GM18520 (cell line): ENCODE measurements around the gene GIPC3.

ENCODE experiments used
- ATAC-seq: cut with Tn5 transposase; IDR thresholded peaks from one replicate; pipeline ENCODE4 v1.9.1; 2021; ENCODE audit not compliant: unreplicated experiment

The GIPC3 gene

GRCh38 chr19:3604227-3604986, 19.1 kb downstream of the GIPC3 start:
- no peak for ATAC-seq

DNA sequence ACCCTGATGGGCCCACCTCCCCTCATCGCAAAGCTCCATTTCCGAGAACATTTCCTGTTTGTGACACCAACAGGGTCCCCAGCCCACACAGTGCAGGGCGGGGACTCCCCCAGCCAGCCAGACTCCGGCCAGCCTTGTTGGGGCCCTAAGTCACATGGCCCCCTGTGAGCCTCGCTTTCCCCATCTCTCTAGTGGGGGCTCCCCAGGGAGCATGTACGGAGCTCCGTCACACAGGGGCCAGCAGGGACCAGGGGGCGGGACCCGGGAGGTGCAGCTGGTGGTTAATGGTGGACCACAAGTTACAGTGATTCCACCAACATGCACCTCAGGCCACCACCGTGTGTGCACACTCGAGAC, 19.7 kb downstream of the GIPC3 start:
- ATAC-seq, result no peak

GRCh38 chr19:3605361-3605760, 20.1 kb downstream of the GIPC3 start:
- ATAC-seq, result no peak

DNA sequence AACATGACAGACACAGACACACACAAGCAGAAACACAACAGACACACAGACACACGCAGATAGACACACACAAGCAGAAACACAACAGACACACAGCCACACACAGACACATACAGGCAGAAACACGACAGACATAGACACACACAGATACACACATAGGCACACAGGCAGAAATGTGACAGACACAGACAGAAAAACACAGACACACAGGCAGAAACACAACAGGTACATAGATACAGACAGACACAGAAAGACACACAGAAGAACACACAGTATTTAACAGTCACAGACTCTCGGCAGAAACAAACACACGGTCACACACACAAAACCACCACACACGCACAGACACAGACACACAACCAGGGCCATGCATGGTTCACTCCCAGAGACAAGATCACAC, 20.5 kb downstream of the GIPC3 start:
- no peak for ATAC-seq

GRCh38 chr19:3606174-3606689, 21.0 kb downstream of the GIPC3 start:
- ATAC-seq, result no peak

DNA sequence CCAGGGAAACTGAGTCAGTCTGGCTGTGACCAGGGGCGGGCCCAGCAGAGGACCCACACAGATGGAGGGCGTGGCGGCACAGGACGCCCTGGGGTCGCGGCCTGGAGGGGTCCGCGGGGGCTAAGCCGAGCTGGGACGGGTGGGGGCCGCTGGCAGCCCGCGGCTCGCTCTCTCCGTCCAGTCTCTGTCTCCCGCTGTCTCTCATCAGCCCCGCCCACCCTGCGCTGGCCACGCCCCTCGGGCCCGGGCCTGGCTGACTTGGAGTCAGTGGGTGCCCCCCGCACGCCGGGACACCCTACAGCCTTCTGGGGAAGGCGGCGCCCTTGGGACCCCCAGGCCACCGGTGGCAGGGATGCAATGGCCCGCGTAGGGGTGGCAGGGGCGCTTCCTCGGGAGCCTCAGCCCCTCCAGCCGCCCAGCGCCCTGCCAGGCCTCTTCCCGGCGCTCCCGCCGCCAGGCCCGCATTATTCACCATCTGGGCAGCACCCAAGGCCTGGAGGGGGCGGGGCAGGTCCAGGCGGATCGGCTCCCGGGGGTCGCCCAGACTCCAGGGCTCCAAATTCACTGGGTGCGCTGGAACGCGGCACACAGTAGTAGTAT, 21.5 kb downstream of the GIPC3 start, which contains the start of gene TBXA2R:
Gene TBXA2R (minus strand): TSS at position 186 of the 600 bp plus-strand sequence. CDS start 6,241 bp downstream, outside the sequence.
- no peak for ATAC-seq

- ATAC-seq, result no peak
Observed at GRCh38 chr19:3607303-3608078, 22.2 kb downstream of the GIPC3 start.

DNA sequence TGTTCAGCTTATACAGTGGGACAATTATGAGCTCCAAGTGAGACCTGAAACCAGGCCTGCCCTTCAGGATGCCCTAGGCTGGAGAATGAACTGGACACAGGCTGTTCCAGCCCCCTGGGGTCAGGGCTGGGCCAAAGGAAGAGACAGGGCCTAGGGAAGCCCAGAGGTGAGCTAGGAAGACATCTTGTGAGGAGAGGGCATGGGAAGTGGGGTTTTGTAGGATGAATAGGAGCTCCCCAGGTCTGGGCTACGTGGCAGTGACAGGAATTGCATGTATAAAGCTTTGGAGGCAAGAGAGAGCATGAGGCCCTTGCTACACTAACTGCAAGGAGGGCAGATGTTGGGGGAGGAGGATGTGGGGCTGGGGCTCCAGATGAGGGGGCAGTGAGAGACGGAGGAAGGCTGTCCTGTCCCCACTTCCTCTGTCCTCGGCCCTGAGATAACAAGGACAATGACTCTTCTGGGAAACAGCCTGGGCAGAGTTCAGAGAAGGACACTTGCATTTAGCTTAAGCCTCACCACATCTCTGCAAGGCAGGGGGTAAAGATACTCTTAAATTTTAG, 22.9 kb downstream of the GIPC3 start:
- ATAC-seq, result no peak

GRCh38 chr19:3608750-3609322, 23.6 kb downstream of the GIPC3 start:
- ATAC-seq, result no peak

DNA sequence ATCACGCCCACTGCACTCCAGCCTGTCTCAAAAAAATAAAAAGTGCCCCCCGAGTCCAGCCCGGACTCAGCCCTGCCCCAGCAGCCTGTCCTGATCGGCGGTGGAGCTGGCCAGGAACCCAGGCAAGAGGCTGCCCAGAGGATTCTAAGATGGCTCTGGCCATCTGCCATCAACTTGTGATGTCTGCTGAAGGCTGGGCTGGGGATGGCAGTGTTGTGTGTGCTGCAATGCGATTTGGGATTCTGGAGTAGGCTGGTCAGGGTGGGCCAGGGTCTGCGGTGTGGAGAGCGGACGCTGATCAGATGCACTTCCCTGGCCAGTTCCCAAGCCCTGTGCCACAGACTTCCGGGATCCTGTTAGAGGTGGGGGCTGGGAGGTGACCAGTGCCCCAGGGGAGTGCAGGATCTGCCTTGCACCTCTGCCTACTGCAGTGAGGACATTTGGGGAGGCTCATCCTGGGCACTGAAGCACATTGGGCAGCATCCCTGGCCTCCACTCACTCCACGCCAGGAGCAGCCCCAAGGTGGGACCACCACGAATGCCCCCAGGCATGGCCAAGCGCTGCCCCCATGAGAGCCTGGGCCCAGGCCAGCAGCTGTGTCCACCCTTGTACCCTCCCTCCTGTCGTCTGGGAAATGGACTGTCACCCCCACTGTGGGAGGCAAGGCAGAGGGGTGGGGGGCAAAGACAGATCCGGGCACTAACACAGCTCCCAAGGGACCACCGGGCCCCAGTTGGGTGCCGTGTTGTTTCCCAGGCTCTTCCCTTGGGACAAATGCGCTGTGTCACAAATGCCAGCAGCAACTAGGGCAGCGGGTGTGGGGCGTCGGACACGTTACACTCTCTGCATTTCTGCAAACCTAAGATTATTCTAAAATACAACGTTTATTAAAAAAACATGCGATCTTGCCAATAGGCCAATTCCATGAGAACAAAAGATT, 24.8 kb downstream of the GIPC3 start:
- no peak for ATAC-seq

- ATAC-seq, result no peak
Observed at GRCh38 chr19:3610745-3611717, 25.8 kb downstream of the GIPC3 start.

GRCh38 chr19:3611841-3612240, 26.6 kb downstream of the GIPC3 start:
- ATAC-seq, result no peak

DNA sequence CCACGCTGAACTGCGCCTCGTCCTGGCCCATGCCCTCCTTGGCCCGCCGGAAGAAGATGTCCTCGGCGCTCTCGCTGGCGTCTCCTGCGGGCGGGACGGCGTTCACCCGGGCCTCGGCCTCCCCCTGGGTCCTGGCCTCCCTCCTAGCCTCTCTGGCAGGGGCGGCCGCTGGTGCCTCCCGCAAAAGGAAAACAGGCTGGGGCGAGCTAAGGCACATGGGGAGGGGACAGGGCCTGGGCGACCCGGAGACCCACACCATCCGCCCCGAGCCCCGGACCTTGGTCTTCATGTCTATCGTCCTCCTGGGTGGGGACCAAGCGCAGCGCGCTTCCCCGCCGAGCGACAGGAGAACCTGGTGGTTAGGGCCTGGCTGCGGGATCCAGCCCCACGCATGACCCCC, 27.1 kb downstream of the GIPC3 start:
- no peak for ATAC-seq

DNA sequence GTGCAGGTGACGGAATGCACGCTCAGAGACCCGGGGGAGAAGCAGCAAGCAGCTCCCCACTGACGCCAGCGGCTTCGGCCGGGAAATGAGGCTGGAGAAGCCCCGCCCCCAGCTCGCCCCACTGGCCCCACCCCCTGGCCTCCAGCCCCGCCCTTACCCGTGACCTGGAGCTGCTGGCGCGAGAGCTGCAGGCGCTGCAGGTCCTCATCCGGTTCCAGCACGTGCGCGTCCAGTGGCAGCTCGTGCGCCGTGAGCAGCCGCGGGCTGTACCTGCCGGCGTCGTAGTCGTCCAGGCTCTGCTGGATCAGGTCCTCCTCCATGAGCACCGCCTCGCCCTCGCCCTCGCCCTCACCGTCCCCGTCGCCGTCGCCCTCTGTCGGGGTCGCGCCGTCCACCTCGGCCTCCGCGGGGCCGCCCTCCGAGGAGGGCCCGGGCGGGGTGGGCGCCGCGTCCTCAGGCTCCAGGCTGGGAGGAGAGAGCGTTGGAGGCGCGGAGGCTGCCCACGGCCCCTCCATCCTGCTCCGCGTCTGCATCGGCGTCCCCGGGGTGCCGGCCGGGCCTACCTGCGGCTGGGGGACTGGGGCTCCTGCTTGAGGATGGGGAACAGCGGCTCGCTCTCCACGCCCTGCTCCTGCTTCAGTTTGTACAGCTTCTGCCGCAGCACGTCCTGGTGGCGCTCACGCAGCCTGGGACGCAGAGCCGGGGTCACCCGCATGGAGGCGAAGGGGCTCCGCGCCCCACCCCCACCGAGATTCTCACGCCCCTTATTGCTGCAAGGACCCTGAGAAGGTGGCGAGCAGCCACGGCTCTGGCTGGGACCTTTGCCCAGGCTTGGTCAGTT, 27.8 kb downstream of the GIPC3 start:
- ATAC-seq, result no peak

DNA sequence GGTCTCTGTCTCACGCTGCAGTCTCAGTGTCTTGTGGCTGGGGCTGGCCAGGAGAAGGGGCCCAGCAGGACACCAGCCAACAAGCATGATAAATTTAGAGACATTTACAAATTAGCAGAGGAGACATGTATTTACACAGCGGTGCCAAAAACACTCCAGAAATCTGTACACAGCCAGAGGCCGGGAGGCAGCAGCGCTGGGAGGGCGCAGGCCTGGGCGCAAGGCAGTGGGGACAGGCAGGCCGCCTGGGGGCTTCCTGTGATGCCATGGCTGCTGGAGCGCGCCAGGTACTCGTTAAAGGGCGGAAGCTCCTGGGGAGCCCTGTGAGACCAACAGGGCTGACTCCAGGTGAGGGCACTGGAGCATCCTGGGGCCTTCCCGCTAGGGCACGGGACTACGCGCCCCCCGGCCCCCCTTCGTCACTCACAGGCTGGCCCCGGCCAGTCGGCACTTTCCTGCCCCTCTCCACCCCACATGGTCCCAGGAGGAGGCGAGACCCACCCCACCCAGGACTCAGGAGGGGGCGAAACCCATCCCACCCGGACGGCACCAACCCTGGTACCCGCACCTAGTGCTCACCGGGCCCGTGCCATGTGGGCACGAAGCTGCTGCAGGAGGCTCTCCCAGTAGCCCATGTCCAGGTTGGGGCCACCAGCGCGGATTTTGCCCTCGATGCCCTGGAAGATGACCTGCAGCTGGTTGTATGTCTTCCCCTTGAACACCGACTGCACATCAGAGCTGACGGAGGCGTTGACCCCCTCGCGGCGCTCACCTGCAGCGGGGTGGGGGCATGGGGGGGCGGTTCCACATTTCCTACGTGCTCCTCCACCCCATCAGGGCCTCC, 28.8 kb downstream of the GIPC3 start:
- ATAC-seq, result no peak

GRCh38 chr19:3614858-3615505, 29.7 kb downstream of the GIPC3 start:
- no peak for ATAC-seq
